GM21515 (cell line): ENCODE measurements around the gene FKRP.

Source experiments
- ATAC-seq: cut with Tn5 transposase; IDR thresholded peaks from one replicate; pipeline ENCODE4 v1.9.1; 2021; ENCODE audit not compliant: unreplicated experiment

Gene FKRP

GRCh38 chr19:46718934-46719622, 26.8 kb upstream of the FKRP start:
- no peak for ATAC-seq

GRCh38 chr19:46719629-46720502, 26.0 kb upstream of the FKRP start:
- ATAC-seq: no peak

- ATAC-seq: no peak
These were observed 25.2 kb upstream of the FKRP start for GRCh38 chr19:46720503-46721239.

- ATAC-seq: no peak
These were observed 24.4 kb upstream of the FKRP start for GRCh38 chr19:46721269-46722003.

GRCh38 chr19:46722004-46722380, 23.9 kb upstream of the FKRP start:
- no peak for ATAC-seq

- no peak for ATAC-seq
These were observed 23.3 kb upstream of the FKRP start for GRCh38 chr19:46722421-46723022.

GRCh38 chr19:46723023-46723461, 22.8 kb upstream of the FKRP start:
- no peak for ATAC-seq

GRCh38 chr19:46723471-46723870, 22.4 kb upstream of the FKRP start:
- no peak for ATAC-seq

- ATAC-seq: no peak
These were observed 21.4 kb upstream of the FKRP start for GRCh38 chr19:46724468-46724867.

GRCh38 chr19:46725036-46725820, 20.6 kb upstream of the FKRP start:
- no peak for ATAC-seq

- no peak for ATAC-seq
These were observed 19.9 kb upstream of the FKRP start for GRCh38 chr19:46725859-46726393.

- no peak for ATAC-seq
These were observed 19.3 kb upstream of the FKRP start for GRCh38 chr19:46726551-46726950.

- no peak for ATAC-seq
These were observed 18.8 kb upstream of the FKRP start for GRCh38 chr19:46726971-46727501.

GRCh38 chr19:46727757-46728156, 18.1 kb upstream of the FKRP start:
- no peak for ATAC-seq

- ATAC-seq: no peak
These were observed 17.6 kb upstream of the FKRP start for GRCh38 chr19:46728208-46728607.

- ATAC-seq: no peak
These were observed 17.0 kb upstream of the FKRP start for GRCh38 chr19:46728693-46729339.

GRCh38 chr19:46729696-46730095, 16.2 kb upstream of the FKRP start:
- no peak for ATAC-seq

- ATAC-seq: no peak
These were observed 15.7 kb upstream of the FKRP start for GRCh38 chr19:46730187-46730586.

- ATAC-seq: no peak
These were observed 15.3 kb upstream of the FKRP start for GRCh38 chr19:46730595-46730994.
